T-helper 2 cell (primary cell): ENCODE data around the gene LTF.
"Not testable (repeated sequence)": the region's sequence is repeated elsewhere in the genome, so short reads cannot be mapped to it uniquely, and the experiment has no call there.

ENCODE experiments used
- DNase-seq, 5 experiments: peaks; one replicate each; pipeline versions ENCODE4 v3.0.0 to v3.0.0-alpha.2; 2012 to 2022

The LTF gene

DNA sequence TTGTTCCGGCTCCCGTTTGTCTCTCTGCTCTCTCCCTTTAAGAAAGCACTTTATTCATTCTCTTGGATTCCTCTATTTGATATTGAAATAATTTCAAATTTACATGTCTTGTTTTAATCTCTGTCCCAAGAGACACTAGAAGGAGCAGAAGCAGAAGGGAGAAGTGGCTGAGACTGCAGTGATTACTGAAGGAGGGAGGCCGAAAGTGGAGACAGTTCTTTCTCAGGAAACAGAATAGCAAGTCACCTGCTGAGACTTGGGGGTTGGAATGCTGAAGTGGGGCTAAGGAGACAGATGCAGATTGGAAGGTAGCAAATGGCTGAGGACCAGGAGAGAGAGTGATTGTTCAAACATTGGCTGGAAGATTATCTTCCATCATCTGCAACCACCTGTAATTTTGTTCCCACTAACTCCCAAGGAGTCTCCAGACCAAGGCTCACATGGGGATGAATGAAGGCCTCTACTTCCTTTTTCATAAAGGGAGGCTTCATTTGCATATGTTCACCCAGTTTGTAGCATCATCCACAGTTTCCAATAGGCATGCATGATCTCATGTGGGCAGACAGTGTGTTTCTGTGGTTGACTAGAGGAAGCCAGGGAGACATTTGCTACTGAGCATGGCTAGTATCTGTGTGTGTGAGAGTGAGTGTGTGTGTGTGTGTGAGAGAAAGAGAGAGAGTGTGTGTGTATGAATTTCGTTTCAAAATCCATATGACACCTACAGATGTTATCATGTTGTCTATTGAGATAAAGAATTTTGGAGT is 24.0 kb downstream of the LTF start:
- DNase-seq = peak in 2 of 5 experiments; percentile 60 to 82

DNA sequence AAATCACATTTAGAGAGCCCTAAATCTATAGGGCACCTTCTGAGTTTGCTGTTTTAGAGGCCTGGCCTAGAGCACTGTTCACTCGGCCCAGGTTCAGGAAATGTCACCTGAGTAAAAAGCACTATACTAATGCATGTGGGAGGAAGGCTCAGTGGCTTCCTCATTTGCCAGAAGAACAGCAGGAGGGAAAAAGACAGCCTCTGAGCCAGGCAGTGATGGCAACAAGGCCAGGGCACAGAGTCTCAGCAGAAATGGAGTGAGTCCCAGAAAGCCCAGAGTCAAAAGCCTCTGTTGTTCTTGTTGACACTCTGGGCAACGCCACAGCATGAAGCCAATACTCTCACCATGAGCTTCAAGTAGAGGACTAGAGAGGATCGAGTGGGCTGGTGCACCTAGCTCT is 25.9 kb downstream of the LTF start:
- DNase-seq = no peak

DNA sequence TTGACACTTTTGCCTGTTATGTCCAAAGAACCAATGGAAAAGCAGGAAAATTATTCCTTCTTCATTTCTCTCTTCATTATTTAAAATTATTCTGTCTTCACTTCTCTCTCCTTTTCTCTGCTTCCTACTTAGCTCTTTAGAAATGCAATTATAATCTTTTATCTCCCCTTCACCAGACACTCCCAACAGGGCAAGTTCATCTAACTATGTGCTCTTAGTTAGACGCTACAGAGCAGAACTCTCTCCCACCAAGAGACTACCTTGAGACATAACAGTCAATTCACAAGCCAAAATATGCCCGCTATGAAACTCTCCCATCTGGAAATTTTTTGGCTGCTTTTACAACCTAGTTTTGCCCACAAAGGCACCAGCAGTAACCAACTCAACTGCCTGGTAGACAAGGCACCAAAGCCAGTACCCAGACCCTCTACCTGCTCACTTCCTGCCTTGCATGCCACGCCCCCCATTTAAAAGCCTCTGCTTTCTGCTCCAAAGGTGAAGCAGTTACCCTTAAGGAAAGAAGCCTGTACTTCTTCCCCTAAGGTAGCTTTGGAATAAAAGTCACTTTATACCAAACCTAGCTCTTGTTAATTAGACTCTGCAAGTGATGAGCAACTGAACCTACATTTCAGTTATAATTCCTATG is 29.5 kb downstream of the LTF start:
- no peak for DNase-seq

DNA sequence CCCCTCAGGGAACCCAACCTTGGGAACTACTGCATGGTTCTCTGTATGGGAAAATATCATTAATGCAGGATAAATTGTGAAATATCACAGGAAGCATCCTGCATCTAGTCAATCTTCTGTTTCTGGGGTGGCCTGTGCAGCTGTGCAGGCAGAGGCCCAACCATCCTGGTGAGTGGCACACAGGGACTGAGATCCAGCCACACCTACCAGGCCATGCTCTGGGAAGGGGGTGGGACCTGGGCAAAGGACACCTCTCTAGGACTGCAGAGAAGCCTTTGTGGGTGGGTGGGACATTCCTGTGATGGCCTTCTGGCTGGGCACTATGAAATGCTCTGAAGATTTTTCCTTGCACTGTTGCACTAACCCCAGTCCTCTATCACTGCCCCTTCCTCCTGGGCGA is 30.9 kb downstream of the LTF start:
- DNase-seq = no peak

DNA sequence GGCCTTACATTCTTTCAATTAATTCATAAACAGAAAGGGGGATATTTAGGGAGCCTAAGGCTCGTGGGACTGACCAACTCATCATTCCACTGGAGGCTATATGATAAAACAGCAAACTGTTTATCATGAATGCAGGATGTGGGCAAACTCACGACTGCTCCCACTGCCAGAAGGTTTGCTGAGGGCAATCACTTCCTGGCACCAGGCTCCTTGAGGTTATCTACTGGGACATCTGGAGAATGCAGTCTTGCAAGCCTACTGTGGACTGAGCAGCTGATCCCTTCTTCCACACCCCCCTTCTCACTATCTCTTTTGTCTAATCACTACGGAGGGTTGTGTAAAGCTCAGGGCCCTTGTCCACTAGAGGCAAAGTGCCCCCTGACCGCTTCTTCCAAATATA is 31.6 kb downstream of the LTF start:
- not testable (repeated sequence) for DNase-seq

DNA sequence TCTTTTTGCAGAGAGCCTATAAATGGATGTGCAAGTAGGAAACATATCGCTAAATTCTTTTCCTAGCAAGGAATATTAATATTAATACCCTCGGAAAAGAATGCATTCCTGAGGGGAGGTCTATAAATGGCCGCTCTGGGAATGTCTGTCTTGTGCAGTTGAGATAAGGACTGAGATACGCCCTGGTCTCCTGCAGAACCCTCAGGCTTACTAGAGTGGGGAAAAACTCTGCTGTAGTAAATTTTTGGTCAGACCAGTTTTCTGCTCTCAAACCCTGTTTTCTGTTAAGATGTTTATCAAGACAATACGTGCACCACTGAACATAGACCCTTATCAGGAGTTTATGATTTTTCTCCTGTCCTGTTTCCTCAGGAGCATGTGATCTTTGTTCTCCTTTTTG is 32.8 kb downstream of the LTF start:
- DNase-seq = not testable (repeated sequence)

DNA sequence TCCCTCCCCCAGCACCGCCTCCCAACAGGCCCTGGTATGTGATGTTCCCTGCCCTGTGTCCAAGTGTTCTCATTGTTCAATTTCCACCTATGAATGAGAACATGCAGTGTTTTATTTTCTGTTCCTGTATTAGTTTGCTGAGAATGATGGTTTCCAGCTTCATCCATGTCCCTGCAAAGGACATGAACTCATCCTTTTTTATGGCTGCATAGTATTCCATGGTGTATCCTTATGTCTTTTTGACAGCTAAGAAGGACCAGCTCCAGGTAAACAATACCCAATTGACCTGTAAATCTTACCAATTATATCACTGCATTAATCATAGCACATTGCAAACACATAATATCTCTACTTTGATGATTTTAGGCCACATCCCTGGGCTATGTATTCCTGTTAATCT is 33.8 kb downstream of the LTF start:
- DNase-seq = not testable (repeated sequence)

DNA sequence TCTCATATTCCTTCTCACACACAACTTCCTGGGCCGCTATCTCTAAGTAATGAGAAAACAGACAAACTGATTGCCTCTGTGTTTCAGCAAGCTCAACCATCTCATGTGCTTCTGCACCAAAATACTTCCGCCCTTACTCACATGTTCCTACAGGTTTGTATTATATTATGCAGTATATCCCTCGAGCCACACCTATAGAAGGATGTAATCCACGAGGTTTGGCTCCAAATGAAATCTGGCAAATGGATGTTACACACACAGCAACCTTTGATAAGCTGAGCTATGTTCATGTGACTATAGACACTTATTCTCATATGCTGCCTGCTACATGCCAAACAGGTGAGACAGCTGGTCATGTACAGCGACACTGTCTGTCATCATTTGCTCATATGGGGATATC is 35.0 kb downstream of the LTF start:
- DNase-seq = no peak

DNA sequence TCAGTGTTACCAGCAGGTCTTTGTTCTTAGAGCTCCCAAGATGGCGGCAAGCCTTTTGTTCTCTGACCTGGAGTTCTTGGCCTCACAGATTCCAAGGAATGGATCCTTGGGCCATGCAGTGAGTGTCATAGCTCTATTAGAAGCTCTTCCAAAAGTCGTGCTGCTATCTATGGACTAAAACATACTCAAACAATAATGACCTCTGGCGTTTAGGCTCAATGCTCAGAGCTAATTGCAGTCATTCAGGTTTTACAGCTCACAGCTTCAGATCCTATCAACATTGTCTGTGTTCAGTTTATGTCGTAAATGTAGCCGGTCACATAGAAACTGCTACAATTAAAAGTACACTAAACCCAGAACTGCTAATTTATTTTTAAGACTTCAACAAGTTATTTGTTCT is 35.5 kb downstream of the LTF start:
- DNase-seq = no peak

DNA sequence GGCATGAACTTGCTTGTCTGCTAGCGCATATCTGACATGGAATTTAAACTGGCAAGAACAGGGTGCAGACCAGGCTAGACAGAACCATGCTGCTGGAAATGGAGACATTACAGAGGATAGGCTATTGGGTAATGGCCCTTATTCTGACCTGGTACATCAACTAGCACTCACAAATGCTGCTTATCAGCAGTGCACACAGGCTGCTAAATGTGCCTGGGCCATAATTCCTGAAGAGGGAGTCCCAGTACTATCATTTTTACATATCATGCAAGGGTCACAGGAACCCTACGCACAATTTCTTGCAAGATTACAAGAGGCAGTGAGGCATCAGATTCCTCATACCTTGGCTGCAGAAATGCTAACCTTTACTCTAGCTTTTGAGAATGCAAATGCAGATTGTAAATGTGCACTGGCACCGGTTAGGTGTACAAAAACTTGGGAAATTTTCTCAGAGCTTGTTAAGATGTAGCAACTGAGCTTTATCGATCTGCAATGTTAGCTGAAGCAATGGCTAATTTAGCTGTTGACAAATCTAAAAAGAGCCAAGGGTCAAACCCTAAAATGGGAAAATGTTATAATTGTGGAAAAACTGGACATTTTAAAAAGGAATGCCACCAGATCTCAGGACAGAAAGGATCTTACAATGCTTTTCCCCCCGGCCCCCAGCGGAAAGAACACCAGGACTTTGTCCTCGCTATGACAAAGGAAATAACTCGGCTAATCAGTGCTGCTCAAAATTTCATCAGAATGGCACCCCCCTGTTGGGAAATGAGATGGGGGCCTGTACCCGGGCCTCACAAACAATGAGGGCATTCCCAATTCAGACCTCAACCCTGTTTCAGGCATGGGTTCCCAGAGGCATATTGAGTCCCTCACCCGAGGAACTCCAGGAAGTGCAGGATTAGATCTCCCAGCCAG is 36.5 kb downstream of the LTF start:
- no peak for DNase-seq

DNA sequence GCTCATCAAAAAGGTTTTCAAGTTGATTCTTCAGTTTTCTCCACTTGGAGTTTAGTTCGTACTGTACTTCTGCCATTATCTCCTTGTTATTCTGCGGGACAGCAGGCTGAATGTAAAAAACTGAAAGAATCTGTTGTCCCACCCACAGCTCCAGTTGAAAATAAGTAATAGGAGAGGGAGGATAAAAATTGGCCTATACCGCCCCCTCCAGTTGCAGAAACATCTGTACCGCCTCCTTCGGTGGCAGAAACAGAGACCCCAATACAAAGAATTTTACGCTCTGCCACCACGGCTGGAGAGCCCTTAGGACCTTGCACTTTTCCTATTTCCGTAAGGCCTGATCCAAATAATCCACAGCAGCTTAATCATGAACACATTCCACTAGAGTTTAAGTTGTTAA is 37.3 kb downstream of the LTF start:
- DNase-seq = not testable (repeated sequence)

DNA sequence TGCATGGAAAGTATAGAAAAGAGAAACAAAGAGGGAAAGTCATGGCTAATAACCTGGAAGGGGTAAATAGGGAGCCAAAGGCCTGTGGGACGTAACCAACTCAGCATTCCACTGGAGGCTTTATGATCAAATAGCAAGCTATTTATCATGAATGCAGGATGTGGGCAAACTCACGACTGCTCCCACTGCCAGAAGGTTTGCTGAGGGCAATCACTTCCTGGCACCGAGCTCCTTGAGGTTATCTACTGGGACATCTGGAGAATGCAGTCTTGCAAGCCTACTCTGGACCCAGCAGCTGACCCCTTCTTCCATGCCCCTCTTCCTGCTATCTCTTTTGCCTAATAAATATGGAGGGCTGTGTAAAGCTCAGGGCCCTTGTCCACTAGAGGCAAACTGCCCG is 38.2 kb downstream of the LTF start:
- not testable (repeated sequence) for DNase-seq

DNA sequence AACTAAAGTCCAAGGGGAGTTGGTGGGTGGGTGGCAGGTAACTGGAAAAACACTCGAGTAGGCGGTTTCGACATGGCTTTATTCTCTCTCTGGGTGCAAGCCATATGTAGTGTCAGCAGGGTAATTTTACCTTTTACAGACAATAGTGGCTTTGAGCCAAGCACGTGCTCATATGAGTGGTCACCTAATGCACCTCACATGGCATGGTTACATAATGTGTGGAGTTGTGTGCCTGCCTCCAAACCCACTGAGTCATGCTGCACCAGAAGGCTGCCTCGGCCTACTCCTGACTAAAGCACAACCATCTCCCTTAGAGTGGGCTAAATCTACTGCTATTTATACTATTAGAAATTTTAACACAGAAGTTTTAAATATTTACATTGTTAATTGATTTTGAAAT is 41.1 kb downstream of the LTF start:
- no peak for DNase-seq

DNA sequence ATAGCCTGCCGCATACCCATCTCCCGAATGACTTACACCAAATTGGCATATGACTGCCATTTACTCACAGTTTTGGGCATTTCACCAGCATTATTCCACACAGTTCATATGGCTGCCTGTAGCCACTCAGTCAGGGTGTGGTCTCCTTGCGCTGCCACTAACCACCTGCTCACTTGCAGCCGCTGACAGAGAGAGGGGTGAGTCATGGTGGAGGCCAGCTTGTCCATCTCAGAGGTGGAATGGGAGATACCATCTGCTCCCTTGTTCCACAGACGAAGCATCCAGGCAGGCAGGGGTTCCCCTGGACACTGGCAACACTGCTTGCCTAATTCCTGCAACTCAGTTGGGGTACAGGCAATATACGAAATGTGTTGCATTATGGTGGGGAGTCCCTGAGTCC is 42.1 kb downstream of the LTF start:
- no peak for DNase-seq

DNA sequence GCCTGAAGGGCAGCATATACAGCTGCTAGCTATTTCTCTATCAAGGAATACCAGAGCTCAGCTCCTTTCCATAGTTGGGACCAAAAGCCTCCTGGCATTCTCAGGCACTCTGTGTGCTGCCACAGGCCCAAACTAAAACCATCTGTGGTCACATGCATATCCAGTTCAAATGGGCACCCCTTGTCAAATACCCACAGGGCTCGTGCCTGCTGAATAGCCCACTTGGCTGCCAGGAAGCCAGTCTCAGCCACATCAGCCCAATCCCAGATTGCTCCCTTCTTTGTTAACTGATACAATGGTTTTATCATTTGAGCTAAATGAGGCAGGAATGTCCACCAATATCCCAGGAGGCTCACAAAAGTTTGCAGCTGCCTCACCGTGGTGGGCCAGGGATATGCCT is 43.8 kb downstream of the LTF start:
- DNase-seq = no peak

DNA sequence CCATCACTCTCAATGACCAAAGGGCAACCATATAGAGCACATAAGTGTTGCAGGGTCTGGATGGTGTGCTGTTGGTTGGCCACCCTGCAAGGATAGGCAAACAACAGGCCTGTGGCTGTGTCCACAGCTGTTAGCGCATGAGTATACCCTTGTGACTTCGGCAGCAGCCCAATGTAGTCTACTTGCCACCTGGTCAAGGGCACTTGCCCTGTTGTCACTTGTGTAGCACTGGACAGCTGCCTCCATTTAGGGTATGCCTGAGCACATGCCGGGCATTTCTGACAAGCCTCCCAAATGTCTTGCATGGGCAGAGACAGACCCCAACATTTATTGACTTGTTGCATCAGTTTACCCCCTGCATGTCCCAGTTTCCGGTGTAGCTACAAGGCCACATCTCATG is 44.9 kb downstream of the LTF start:
- no peak for DNase-seq

DNA sequence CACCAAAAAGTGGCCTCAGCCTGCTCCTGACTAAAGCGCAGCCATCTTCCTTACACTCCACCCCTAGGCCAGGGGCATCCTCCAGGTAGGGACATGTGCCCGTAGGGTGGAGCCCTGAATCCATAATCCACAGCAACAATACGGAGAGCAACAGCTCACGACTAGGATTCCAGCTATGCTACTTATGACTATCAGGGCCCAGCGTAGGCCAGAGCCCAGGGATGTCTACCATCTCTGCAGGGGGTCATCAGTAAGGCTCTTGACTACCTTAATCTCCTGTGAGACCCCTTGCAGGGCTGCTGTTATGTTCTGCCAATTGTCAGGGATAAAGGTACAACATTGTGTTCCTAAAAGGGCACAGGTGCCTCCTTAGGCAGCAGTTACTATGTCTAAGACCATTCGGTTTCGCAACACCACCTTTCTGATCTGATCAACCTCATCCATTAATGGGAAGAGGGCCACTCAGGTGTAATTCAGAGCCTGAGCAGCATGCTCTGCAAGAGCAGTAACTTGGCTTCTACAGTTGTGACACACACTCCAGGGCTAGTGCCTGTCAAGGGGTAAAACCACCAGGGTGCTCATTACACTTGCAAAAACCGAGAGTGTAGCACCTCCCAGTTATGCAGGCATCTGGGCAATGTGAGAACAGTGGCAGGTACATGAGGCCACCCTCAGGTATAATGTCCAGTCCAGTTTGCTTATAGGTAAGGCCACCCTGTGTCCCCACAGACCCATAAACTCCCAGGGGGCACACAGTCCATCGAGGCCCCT is 46.7 kb downstream of the LTF start:
- no peak for DNase-seq

DNA sequence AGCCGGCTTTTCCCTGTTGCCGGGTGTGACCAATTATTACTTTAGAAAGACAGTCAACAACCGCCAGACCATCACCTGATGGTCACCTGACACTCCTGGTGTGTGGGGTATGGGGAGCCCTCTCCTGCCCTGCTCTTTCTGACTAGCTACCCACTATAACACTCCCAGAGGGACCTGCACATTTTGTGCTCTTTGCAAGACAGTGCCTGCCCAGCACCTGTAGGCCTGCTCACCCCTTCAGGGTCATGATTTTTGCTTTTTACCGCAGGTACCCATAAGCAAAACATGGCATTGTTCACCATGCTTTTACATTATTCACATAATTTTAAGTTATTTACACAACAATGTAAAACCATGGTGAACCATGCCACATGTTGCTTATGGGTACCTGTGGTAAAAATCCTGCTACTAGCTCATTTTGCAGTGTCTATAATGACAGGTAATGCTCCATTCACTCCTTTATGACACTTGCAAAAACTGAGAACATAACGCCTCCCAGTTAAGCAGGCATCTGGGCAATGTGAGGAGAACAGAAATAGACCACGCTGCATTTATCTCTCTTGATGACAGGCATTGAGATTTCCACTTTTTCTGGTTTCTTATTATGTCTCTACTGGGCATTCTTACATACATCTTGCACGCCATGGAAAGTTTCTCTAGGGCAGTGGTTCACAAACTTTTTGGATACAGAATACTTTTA is 47.7 kb downstream of the LTF start:
- no peak for DNase-seq

DNA sequence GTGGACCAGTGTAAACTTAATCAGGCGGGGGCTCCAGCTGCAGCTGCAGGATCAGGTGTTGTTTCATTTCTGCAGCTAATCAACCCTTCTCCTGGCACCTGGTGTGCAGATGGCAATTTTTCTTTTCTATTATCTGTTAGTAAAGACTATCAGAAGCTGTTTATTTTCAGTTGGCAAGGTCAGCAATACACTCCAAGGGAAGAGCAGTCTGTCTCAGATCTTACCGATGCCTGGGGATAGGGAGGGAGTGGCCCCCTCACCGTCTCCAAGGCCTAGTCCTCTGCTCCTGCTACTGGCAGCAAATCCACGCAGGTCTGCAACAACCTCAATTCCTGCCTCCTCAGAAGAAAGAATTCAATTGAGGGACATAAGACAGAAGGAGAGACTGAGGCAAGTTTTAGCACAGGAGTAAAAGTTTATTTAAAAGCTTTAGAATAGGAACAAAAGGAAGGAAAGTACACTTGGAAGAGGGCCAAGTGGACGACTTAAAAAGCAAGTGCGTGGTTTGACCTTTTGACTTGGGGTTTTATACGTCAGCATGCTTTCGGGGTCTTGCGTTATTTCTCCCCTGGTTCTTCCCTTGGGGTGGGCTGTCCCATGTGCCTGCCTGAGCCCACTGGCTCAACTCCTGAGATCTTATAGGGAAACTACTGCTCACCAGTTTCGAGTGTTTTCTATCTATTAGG is 48.4 kb downstream of the LTF start:
- DNase-seq = no peak

DNA sequence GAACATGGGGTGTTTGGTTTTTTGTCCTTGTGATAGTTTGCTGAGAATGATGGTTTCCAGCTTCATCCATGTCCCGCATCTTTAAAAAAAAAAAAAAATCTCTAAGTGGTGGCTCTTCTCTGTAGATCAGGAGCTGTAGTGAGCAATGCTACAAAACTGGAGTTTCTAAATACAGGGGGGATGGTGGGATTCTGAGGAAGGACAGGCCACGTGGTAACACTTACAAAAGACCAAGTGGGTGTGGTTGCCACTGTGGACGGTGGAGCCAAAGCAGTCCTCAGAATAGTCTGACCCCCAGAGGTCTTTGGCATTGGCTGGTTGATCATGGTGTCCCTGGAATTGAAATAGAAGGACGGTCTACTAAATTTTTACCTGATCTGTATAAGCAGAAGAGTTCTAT is 50.0 kb downstream of the LTF start:
- DNase-seq = no peak

DNA sequence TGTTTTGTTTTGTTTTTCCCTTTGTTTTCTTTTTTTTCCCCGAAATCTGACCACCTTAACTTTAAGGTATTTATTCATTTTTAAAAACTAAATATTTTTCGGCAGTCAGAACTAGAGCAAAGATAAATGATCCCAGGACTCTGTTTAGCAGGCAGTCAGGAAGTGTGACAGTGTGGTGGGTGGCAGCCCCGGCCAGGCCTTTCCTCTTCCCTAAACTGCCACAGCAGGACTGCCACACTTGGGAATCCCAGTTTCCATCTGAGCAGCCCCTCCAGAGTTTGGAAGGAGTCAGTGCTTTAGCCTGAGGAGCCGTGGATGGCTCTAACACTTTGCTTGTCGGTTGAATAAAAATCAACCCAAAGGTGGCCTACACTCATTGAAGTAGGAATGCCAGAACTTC is 50.8 kb downstream of the LTF start:
- DNase-seq = no peak
